Measurements from ENCODE around the gene CNGA3.

DNA sequence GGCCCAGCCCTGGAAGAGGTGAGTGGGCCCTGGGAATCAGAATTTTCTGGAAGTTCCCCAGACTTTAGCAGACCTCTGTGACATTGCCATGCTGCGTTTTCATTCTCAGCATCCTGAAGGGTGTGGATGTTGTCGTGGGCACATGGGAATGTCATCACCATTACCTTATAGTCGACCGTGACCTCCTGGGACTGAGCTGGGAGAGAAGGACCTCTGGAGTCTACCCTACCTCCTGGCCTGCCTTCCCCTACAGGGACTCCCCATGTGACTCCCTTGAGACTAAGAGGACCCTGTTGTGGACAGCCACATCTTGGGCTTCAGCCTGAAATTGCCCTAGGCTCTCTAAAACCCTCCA, 43.0 kb downstream of the CNGA3 start:
- TF ChIP-seq, protein P1, sequence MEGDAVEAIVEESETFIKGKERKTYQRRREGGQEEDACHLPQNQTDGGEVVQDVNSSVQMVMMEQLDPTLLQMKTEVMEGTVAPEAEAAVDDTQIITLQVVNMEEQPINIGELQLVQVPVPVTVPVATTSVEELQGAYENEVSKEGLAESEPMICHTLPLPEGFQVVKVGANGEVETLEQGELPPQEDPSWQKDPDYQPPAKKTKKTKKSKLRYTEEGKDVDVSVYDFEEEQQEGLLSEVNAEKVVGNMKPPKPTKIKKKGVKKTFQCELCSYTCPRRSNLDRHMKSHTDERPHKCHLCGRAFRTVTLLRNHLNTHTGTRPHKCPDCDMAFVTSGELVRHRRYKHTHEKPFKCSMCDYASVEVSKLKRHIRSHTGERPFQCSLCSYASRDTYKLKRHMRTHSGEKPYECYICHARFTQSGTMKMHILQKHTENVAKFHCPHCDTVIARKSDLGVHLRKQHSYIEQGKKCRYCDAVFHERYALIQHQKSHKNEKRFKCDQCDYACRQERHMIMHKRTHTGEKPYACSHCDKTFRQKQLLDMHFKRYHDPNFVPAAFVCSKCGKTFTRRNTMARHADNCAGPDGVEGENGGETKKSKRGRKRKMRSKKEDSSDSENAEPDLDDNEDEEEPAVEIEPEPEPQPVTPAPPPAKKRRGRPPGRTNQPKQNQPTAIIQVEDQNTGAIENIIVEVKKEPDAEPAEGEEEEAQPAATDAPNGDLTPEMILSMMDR (IDR thresholded peaks at IDR 0.05; ENCODE audit: extremely low read depth in 1 of 2, insufficient read depth in 1 of 2, low read depth in 1 of 2, low read length in 2 of 2) = no peak
- TF ChIP-seq POLR2AphosphoS5 (IDR thresholded peaks at IDR 0.05; ENCODE audit: insufficient read depth, low read depth, low read length) = no peak
- no peak for TF ChIP-seq MYC (IDR thresholded peaks at IDR 0.05; ENCODE audit: low read depth, low read length)
- no peak for TF ChIP-seq EZH2 (IDR thresholded peaks at IDR 0.05; ENCODE audit: borderline replicate concordance, low read depth, low read length, severe bottlenecking)
- TF ChIP-seq POLR2A (IDR thresholded peaks at IDR 0.05; ENCODE audit: low read depth, low read length) = no peak
- TF ChIP-seq, protein P2, sequence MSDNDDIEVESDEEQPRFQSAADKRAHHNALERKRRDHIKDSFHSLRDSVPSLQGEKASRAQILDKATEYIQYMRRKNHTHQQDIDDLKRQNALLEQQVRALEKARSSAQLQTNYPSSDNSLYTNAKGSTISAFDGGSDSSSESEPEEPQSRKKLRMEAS (IDR thresholded peaks at IDR 0.05; ENCODE audit: insufficient read depth, insufficient read length) = no peak
- TF ChIP-seq FOS (IDR thresholded peaks at IDR 0.05; ENCODE audit: borderline replicate concordance, insufficient read depth, low read length) = no peak
